Measurements from ENCODE around the gene FASLG.

DNA sequence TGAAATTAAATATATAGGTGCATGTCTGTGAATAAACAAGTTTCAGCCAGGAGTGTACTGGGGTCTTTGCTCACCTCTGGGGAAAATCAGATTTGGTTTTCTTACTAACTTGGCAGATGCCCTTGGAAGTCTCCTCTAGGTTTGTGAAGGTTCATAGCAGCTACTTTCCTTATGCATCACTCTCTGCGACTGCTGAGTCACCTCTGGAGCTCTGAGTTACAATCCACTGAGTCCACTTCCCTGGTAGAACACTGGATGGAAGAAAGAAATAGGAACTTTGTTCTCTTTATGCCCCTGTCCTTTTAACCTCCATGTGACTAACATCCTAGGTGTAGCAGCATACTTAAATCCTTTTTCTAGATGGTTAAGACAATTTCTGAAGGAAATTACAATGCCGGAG lies 4.4 kb upstream of the FASLG start:
- TF ChIP-seq TEAD4 (CRISPR knock-in tag; IDR thresholded peaks at IDR 0.05): no peak
- no peak for TF ChIP-seq PREB (CRISPR knock-in tag; IDR thresholded peaks at IDR 0.05; ENCODE audit: borderline replicate concordance)
- TF ChIP-seq, protein P1, sequence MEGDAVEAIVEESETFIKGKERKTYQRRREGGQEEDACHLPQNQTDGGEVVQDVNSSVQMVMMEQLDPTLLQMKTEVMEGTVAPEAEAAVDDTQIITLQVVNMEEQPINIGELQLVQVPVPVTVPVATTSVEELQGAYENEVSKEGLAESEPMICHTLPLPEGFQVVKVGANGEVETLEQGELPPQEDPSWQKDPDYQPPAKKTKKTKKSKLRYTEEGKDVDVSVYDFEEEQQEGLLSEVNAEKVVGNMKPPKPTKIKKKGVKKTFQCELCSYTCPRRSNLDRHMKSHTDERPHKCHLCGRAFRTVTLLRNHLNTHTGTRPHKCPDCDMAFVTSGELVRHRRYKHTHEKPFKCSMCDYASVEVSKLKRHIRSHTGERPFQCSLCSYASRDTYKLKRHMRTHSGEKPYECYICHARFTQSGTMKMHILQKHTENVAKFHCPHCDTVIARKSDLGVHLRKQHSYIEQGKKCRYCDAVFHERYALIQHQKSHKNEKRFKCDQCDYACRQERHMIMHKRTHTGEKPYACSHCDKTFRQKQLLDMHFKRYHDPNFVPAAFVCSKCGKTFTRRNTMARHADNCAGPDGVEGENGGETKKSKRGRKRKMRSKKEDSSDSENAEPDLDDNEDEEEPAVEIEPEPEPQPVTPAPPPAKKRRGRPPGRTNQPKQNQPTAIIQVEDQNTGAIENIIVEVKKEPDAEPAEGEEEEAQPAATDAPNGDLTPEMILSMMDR (IDR thresholded peaks at IDR 0.05): no peak
- no peak for TF ChIP-seq MAX (CRISPR knock-in tag; IDR thresholded peaks at IDR 0.05)
- TF ChIP-seq IRF1 (CRISPR knock-in tag; IDR thresholded peaks at IDR 0.05): no peak
- TF ChIP-seq, protein P2, sequence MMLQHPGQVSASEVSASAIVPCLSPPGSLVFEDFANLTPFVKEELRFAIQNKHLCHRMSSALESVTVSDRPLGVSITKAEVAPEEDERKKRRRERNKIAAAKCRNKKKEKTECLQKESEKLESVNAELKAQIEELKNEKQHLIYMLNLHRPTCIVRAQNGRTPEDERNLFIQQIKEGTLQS (CRISPR knock-in tag; conservative IDR thresholded peaks at IDR 0.05): no peak
- TF ChIP-seq ZNF532 (CRISPR knock-in tag; IDR thresholded peaks at IDR 0.05; ENCODE audit: borderline replicate concordance): no peak
- TF ChIP-seq IRF2 (CRISPR knock-in tag; IDR thresholded peaks at IDR 0.05; ENCODE audit: borderline replicate concordance, low read depth): no peak
- TF ChIP-seq RELA (CRISPR knock-in tag; IDR thresholded peaks at IDR 0.05; ENCODE audit: borderline replicate concordance): no peak

Measured in WTC11 (cell line).